ENCODE results near the gene MLLT1.

GRCh38 chr19:6267552-6268381 is 12.0 kb downstream of the MLLT1 start:
- TF ChIP-seq CTCF (IDR thresholded peaks at IDR 0.05) (no peak), POLR2A (IDR thresholded peaks at IDR 0.05) (no peak)
